ENCODE measurements around the gene RCAN2.

Gene RCAN2

GRCh38 chr6:46491201-46491627, at the start of gene RCAN2:
TSS of gene RCAN2 (minus strand) at chr6:46491449.
- in situ Hi-C loops (cut with HindIII; ENCODE audit: low sequenced_read_pairs), result no loop called here

GRCh38 chr6:46539866-46540265, 48.6 kb upstream of the RCAN2 start:
- in situ Hi-C loops (cut with HindIII; ENCODE audit: low sequenced_read_pairs), result no loop called here

DNA sequence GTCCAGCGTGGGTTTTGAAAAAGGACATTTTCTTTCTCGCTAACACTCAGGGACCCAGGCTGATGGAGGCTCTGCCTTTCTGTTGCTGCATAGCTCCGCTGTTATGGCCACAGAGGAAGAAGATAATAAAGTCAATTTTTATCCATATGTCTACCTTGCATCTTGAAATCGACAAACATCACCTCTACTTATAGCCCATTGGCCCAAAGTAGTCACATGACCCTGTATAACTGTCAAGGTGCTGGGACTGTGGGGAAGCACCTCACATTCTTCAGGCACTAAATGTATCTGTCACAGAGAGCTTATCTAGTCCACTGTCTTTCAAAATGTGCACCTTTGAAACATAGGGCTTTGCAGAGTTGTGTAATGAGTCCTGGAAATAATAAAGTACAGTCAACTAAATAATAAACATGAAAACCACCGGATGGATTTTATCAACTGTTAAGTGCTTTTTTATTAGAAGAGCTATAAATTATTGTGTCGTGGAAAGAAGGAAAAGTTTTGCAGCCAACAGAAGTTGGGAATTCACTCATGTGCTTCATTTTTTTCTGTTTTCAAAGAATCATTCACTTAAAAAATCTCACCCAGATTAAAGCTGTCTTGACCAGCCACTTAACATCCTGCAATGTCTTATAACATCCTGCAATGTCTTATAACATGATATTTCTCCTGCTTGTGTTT, 47.7 kb upstream of the RCAN2 start:
- in situ Hi-C loops (cut with HindIII; ENCODE audit: low sequenced_read_pairs), result no loop called here

DNA sequence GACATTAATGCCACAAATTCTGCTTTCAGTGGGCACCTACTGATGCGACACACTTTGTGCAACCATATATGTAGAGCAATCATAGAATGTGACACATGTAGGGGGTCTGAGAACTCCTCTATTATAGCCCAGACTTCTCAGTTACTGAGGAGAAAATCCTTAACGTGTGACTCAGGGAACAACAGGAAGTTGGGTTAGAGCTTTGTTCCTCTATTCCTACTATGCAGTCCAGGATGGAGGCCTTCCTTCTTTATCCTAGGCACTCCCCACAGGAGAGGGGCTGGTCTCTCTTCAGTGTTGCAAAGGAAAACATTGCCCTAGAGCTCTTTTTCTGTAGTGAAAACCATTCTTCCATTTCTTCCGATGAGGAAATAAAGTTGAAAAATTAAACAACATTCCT, 39.6 kb upstream of the RCAN2 start:
- in situ Hi-C loops (cut with HindIII; ENCODE audit: low sequenced_read_pairs), result no loop called here

DNA sequence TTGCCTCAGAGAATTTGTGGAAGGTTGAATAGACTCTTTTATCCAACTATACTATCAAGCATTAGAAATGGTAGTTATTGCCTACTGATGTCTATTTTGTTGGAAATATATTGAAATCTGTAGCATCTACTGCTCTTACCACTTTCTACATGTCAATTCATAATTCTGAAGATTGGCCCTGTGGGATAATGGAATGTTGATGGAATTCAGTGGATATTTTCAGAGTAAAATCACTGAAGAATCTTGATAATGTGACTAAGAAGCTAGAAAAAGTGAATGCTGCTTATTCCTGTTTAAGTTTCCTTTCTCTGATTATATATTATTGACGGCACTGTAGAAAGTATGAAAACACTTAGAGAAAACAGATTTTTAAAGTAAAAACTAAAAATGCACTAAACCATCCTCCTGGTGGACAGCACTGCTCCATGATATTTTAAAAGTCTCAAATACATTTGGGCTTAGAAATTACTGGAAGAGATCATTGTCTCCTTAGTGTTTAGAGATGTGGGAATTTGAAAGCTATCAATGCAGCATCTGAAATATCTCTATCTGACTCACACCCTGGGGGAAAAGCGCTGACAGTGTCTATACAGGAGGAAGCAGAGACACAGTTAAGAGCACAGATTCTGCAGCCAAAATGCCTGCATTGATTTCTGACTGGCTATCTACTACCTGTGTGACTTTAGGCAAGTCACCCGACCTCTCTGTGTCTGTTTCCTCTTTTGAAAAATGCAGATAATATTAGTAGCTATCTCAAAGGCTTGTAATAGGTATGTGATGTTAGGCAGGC, 37.9 kb upstream of the RCAN2 start:
- in situ Hi-C loops (cut with HindIII; ENCODE audit: low sequenced_read_pairs), result no loop called here

GRCh38 chr6:46526607-46527006, 35.4 kb upstream of the RCAN2 start:
- in situ Hi-C loops (cut with HindIII; ENCODE audit: low sequenced_read_pairs), result no loop called here

DNA sequence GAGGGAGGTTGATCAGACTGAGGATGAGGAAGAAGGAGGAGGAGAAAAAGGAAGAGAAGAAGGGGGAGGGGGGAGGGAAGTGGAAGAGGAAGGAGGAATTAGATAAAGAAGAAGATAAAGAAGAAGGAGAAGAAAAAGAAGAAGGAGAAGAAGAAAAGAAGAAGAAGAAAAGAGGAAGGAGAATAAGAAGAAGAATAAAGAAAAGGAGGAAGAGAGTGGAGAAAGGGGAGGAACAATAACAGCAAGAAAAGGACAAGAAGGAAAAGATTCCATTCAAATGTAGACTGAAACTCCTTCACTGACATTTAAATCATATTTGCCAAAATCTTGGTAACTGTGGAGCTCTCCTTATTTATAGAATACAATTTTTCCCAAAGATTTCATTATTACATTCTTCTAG, 34.3 kb upstream of the RCAN2 start:
- in situ Hi-C loops (cut with HindIII; ENCODE audit: low sequenced_read_pairs), result no loop called here

DNA sequence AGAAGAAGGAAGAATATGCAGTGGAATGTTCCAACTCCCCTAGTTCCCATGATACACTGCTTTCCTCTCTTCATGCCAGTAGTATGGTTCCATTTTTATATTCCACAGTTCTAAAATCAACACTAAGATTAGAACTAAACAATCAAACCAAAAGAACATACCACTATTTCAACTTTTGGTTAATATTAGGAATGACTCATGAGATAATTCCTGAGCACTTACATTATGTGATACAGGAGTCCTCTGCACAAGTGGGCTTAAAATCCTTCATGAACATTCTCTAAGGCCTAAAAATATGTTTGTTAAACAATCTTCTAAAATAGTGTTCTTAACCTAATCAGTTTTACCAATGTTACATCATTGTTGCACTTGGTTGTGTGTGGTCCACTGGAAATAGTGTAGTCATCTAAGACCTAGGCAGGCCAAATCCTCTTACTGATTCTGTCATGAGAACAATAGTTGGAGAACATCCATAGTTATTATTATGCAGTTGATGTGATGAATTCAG, 30.3 kb upstream of the RCAN2 start:
- in situ Hi-C loops (cut with HindIII; ENCODE audit: low sequenced_read_pairs), result no loop called here

GRCh38 chr6:46517202-46517601, 26.0 kb upstream of the RCAN2 start:
- in situ Hi-C loops (cut with HindIII; ENCODE audit: low sequenced_read_pairs), result no loop called here

GRCh38 chr6:46513533-46513932, 22.3 kb upstream of the RCAN2 start:
- in situ Hi-C loops (cut with HindIII; ENCODE audit: low sequenced_read_pairs), result no loop called here

DNA sequence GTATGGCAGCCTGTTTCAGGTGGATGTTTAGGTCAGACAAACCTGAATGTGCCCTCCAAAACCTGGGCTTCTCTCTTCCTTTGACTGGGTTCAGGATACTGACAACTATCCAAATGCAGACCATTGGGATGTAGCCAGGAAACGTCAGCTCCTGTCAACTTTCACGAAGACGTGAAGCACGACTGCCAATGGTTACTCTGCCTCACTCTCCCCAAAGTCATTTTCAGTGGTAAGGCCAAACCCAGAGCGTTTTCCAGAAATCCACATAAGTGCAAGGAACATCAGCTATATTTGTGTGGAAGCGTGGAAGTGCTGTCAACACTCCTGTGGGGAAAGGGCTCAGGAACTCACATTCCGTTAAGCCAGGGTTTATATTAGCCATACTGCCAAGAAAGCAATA, 20.1 kb upstream of the RCAN2 start:
- in situ Hi-C loops (cut with HindIII; ENCODE audit: low sequenced_read_pairs), result no loop called here

DNA sequence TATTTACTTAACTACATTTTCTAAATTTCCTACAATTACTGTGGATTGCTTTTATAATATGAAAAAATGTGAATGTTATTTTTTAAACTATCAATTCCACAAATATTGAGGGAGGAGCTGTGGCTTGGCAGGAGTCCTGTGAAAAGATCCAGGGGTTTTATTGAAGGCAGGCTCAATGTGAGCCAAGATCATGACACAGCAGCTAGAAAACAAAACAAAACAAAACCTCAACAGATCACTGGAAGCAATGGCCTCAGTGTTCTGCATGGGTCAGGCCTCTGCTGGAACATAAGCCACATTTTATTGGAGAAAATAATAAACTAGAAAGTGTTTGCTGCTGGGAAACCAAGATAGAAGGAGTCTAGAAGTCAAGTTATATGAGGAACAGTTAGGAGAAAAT, 19.4 kb upstream of the RCAN2 start:
- in situ Hi-C loops (cut with HindIII; ENCODE audit: low sequenced_read_pairs), result no loop called here

DNA sequence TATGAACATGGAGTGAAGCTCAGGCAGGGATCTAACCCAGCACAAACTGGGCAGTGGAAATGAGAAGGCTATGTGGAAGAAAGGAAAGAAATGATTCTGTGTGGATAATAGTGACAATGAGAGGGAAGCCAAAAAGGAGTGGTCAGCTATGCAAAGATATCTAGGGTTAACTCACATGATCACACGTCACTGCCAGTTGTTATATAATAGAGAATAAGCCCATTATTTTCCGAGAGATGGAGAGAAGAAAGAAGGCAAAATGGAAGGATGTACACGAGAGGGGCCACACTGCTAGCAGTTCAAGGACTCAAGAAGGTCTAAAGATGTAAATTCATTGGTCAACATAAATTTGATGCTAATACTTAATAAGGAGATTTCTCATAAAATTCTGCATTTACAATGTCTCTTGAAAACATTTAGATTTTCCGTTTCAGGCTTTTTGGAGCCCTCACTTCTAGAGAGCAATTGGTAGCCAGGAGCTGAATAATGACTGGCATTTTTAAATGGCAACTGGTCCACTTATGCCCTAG, 18.8 kb upstream of the RCAN2 start:
- in situ Hi-C loops (cut with HindIII; ENCODE audit: low sequenced_read_pairs), result no loop called here

GRCh38 chr6:46509063-46509462, 17.8 kb upstream of the RCAN2 start:
- in situ Hi-C loops (cut with HindIII; ENCODE audit: low sequenced_read_pairs), result no loop called here

DNA sequence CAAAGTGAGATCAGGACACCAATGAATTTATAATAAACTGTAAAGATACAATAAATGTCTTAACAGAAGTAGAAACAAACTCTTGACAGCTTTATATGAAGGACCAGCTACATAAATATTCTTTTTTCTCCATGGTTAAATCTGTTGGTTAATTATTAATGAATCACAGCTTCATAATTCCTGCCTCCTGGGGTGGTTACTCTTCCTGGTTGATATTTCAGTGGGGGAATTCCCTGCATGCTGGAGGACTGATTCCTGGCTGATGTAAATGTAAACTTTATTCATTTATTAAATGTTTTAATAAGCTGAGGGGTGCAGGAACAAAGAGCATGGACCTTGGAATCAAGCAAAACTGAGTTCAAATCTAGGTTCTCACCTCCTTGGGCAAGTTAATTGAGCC, 16.2 kb upstream of the RCAN2 start:
- in situ Hi-C loops (cut with HindIII; ENCODE audit: low sequenced_read_pairs), result no loop called here

DNA sequence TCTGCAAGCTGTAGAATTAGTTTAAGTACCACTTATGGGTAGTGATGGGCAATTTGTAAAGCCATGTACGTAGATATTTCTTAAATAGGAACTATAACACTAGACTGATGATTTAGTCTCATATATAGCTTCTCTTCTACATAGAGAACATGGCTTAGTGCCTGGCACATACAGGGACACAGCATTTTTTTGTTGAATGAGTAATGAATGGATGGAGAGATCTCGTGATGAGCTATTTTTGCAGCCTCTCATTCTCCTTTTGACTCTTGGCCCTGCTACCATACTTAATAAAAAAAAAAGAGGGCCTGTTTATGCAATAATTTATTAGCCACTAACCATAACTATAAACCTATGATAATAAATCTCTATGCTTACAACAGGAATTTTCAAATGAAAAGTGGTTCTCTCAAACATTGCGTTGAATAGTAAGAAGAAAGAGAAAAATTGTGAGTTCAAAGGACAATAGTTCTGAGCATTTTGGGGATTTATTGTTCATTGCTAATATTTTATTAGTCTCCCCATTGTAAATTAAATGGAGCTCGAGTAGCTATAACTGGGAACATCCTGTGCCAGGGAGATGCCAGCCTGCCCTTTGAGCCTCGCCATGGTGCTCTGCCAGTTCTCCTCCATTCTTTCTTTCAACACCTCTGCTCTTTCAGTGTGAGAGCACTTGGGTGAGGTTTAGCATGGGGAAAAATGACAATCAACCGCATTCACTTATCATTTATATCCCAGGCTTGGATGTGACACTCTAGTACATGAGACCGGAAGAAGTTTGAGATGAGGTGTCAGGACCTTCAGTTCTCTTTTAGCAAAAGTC, 14.7 kb upstream of the RCAN2 start:
- in situ Hi-C loops (cut with HindIII; ENCODE audit: low sequenced_read_pairs), result no loop called here

DNA sequence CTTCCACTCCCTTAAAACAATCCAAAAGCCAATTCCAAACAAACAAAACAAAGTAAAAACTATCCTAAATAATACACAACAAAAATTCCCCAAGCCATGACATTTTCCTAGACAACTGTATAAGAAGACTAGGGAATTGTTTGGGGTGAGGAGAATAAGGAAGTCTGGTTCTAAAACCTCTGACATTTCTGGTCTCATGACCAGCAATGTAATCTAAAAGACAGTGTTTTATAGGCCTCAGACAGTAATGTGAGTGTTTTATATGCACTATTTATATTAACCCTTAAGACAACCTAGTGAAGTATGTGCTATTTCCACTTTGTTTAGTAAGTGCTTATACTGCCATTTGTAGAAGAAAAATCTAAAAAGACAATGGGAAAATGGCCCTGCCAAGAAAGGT, 13.0 kb upstream of the RCAN2 start:
- in situ Hi-C loops (cut with HindIII; ENCODE audit: low sequenced_read_pairs), result no loop called here

- in situ Hi-C loops (cut with HindIII; ENCODE audit: low sequenced_read_pairs), result no loop called here
Measured at GRCh38 chr6:46502486-46503119, 11.4 kb upstream of the RCAN2 start.

DNA sequence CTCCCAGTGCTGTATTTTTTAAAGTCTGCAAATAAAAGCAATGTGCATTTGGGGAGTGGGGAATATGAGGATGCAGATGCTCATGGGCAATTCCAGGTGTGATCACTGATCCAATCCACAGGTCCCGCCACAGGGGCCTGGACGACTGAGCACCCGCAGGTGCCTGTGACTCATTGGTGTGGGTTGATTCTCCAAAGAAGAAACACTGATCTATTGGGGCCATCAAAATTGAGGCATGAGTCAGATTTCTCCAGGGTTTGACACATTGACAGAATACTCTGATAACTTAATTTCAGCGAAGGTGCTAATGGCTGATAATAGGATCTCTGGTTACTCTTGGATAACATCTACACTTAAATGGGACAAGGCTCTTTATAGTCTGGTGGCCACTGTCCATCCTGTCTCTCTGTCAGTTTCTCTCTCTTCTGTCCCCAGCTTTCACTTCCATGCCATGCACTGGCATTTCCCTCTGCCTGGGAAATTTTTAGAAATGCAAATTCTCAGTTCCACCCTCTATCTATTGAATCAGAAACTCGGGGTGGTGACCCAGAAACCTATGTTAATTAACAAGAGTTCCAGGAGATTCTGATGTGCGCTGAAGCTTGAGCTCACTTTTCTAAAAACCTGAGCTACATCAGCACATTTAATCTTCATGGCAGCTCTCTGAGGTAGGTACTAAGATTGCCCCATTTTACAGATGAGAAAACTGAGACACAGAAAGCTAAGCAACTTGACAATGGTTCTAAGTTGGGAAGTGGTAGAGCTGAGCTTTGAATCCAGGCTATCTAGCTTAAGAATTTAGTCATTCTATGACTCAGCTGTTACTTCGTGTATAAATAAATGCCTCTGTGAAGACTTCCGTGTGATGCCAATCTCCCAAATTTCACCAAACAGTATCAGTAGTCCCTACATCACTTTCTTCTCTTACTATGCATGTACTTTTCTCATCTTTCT, 10.2 kb upstream of the RCAN2 start:
- in situ Hi-C loops (cut with HindIII; ENCODE audit: low sequenced_read_pairs), result no loop called here

- in situ Hi-C loops (cut with HindIII; ENCODE audit: low sequenced_read_pairs), result no loop called here
Measured at GRCh38 chr6:46500382-46500781, 9.1 kb upstream of the RCAN2 start.

Measured in DLD1 (cell line).